Caco-2 (cell line): ENCODE measurements around the gene OR2C3. TPM values are rescaled to one million over a fixed set of nuclear protein-coding genes. Genes with fewer than 3 reads are reported as not detected.

Experiments
- BruUV-seq: library from RNA; stranded (reverse); fragments of 400-500 nt; replicated peaks from 2 replicates; lab custom pipeline; 2021; lab: Mats Ljungman, UMichigan
- CTCF ChIA-PET: fragments of 300-600 bp; sonication (Branson Sonifier 250); formaldehyde crosslinking; loops from one replicate; lab custom pipeline; 2022; ENCODE audit warnings: antibody characterized with exemption; lab: Charles Lee
- POLR2A ChIA-PET: fragments of 300-600 bp; sonication (Branson Sonifier 250); formaldehyde crosslinking; loops from one replicate; lab custom pipeline; 2022; ENCODE audit warnings: antibody characterized with exemption; lab: Charles Lee
- DNase-seq, 2 experiments: peaks; one replicate each; pipeline versions ENCODE4 v3.0.0 to v3.0.0-alpha.2; 2020 to 2022
- H3K27me3 ChIP-seq: replicated peaks from 2 replicates; pipeline ENCODE4 v1.6.0; 2011; ENCODE audit warnings: low read length; ENCODE audit not compliant: control insufficient read depth, insufficient read depth
- H3K36me3 ChIP-seq: 2 replicates; pipeline ENCODE4 v1.5.1; 2011; ENCODE audit warnings: low read length; ENCODE audit not compliant: control insufficient read depth, insufficient read depth
- H3K4me1 ChIP-seq: fragments of 250-450 bp; sonication (Bioruptor Pico); 2 replicates; pipeline ENCODE4 v1.5.1; 2020; ENCODE audit warnings: mild to moderate bottlenecking
- H3K4me3 ChIP-seq: 2 replicates; pipeline ENCODE4 v1.5.1; 2011; ENCODE audit warnings: low read depth, mild to moderate bottlenecking, control low read depth, low read length
- H3K9me3 ChIP-seq: fragments of 250-450 bp; sonication (Bioruptor Pico); 2 replicates; pipeline ENCODE4 v1.5.1; 2020; ENCODE audit warnings: mild to moderate bottlenecking, moderate library complexity
- H3K27ac Mint-ChIP-seq: one replicate; pipeline ENCODE4 v1.8.0; 2022; ENCODE audit warnings: mixed read lengths; ENCODE audit not compliant: unreplicated experiment
- H3K27me3 Mint-ChIP-seq: one replicate; pipeline ENCODE4 v1.8.0; 2022; ENCODE audit warnings: mixed read lengths; ENCODE audit not compliant: insufficient read depth, unreplicated experiment
- H3K36me3 Mint-ChIP-seq: one replicate; pipeline ENCODE4 v1.8.0; 2022; ENCODE audit warnings: mild to moderate bottlenecking, mixed read lengths; ENCODE audit not compliant: insufficient read depth, unreplicated experiment
- H3K4me1 Mint-ChIP-seq: one replicate; pipeline ENCODE4 v1.8.0; 2022; ENCODE audit warnings: low read depth, mixed read lengths; ENCODE audit not compliant: unreplicated experiment
- H3K4me3 Mint-ChIP-seq: one replicate; pipeline ENCODE4 v1.8.0; 2022; ENCODE audit warnings: mild to moderate bottlenecking, moderate library complexity, mixed read lengths; ENCODE audit not compliant: unreplicated experiment
- H3K9me3 Mint-ChIP-seq: one replicate; pipeline ENCODE4 v1.8.0; 2022; ENCODE audit warnings: mixed read lengths; ENCODE audit not compliant: unreplicated experiment
- intact Hi-C: fragments of 100-400 bp; cut with micrococcal nuclease; formaldehyde crosslinking; loops from one replicate; pipeline ENCODE4 v1.10.0; 2022; ENCODE audit not compliant: unreplicated experiment
- total RNA-seq: library from RNA; stranded (reverse); gene quantifications from 2 replicates; pipeline ENCODE4 v1.2.3, GENCODE V29; 2022
- TF ChIP-seq, protein P1 (sequence below), 2 experiments: fragments of 200-600 bp in 1 of 2; IDR thresholded peaks; 1 replicate in 1 of 2; 2 replicates in 1 of 2; pipeline versions ENCODE4 v1.5.1 to v1.8.0; 2011 to 2022; ENCODE audit warnings: antibody characterized with exemption in 1 of 2, control low read depth in 1 of 2, inconsistent platforms in 1 of 2, low read depth in 1 of 2, low read length in 1 of 2, mild to moderate bottlenecking in 1 of 2, moderate library complexity in 1 of 2; ENCODE audit not compliant: insufficient read depth in 1 of 2, severe bottlenecking in 1 of 2, unreplicated experiment in 1 of 2

Gene OR2C3
- total RNA-seq, 1 experiment from 2014 or later: not detected

DNA sequence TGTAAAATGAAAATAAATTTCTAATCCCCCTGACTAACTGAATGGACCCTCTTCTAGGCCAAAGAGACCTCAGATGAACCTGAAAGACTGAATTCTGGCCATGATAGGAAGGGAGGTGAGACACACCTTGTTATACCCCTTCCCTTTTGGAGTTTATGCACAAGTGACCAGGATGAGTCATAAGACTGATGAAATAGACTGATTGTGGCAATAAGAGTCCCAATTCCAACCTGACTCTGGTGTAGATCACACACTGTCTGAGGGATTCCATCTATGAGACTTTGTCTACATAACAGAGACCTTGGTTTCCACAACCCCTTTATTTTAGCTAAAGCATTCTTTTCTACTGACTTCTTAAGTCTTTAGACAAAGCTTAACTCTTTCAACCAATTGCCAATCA is 38.4 kb upstream of the OR2C3 start:
- ChIA-PET CTCF (interaction anchor here (0.5 kb wide), 1 partner anchor 184 kb away, joined by 4 read pairs; no protein-coding TSS in a partner anchor), POLR2A (no interaction called here)
- Histone ChIP-seq H3K9me3 (no peaks in the 10 kb centered on the region), H3K36me3 (no peaks in the 10 kb centered on the region), H3K4me1 (no peaks in the 10 kb centered on the region), H3K27me3 (no peaks in the 10 kb centered on the region), H3K4me3 (no peak overlapping the region)
- H3K36me3 Mint-ChIP-seq: no peaks in the 10 kb centered on the region
- H3K4me3 Mint-ChIP-seq: no peak overlapping the region
- DNase-seq: no peak
- no peak overlapping the region for H3K27ac Mint-ChIP-seq
- no TSS peak for BruUV-seq
- intact Hi-C loops: no loop called here
- peaks cover 2% of the 10 kb centered on the region for H3K27me3 Mint-ChIP-seq
- TF ChIP-seq, protein P1, sequence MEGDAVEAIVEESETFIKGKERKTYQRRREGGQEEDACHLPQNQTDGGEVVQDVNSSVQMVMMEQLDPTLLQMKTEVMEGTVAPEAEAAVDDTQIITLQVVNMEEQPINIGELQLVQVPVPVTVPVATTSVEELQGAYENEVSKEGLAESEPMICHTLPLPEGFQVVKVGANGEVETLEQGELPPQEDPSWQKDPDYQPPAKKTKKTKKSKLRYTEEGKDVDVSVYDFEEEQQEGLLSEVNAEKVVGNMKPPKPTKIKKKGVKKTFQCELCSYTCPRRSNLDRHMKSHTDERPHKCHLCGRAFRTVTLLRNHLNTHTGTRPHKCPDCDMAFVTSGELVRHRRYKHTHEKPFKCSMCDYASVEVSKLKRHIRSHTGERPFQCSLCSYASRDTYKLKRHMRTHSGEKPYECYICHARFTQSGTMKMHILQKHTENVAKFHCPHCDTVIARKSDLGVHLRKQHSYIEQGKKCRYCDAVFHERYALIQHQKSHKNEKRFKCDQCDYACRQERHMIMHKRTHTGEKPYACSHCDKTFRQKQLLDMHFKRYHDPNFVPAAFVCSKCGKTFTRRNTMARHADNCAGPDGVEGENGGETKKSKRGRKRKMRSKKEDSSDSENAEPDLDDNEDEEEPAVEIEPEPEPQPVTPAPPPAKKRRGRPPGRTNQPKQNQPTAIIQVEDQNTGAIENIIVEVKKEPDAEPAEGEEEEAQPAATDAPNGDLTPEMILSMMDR (IDR thresholded peaks at IDR 0.05; ENCODE audit: insufficient read depth in 1 of 2, low read depth in 1 of 2, low read length in 1 of 2, severe bottlenecking in 1 of 2, unreplicated experiment in 1 of 2): no peak
- H3K9me3 Mint-ChIP-seq: peaks cover 14% of the 10 kb centered on the region
- H3K4me1 Mint-ChIP-seq: no peaks in the 10 kb centered on the region

GRCh38 chr1:247574236-247574635 is 38.0 kb upstream of the OR2C3 start:
- Histone ChIP-seq H3K4me1 (no peaks in the 10 kb centered on the region), H3K9me3 (no peaks in the 10 kb centered on the region), H3K27me3 (no peaks in the 10 kb centered on the region), H3K36me3 (no peaks in the 10 kb centered on the region), H3K4me3 (no peak overlapping the region)
- peaks cover 2% of the 10 kb centered on the region for H3K27me3 Mint-ChIP-seq
- H3K36me3 Mint-ChIP-seq: no peaks in the 10 kb centered on the region
- no TSS peak for BruUV-seq
- no peak overlapping the region for H3K27ac Mint-ChIP-seq
- ChIA-PET CTCF (interaction anchor here (0.5 kb wide), 1 partner anchor 184 kb away, joined by 4 read pairs; no protein-coding TSS in a partner anchor), POLR2A (no interaction called here)
- intact Hi-C loops: no loop called here
- H3K4me1 Mint-ChIP-seq: no peaks in the 10 kb centered on the region
- peaks cover 19% of the 10 kb centered on the region for H3K9me3 Mint-ChIP-seq
- no peak overlapping the region for H3K4me3 Mint-ChIP-seq
- no peak for DNase-seq
- TF ChIP-seq, protein P1 (IDR thresholded peaks at IDR 0.05; ENCODE audit: insufficient read depth in 1 of 2, low read depth in 1 of 2, low read length in 1 of 2, severe bottlenecking in 1 of 2, unreplicated experiment in 1 of 2): no peak

- Histone ChIP-seq H3K27me3 (no peaks in the 10 kb centered on the region), H3K4me1 (no peaks in the 10 kb centered on the region), H3K36me3 (no peaks in the 10 kb centered on the region), H3K4me3 (no peak overlapping the region), H3K9me3 (no peaks in the 10 kb centered on the region; the same call in 1 of the 2 replicates)
- Mint-ChIP-seq H3K27me3 (peaks cover 5% of the 10 kb centered on the region), H3K4me1 (no peaks in the 10 kb centered on the region), H3K4me3 (no peak overlapping the region), H3K9me3 (no peaks in the 10 kb centered on the region), H3K27ac (no peak overlapping the region), H3K36me3 (no peaks in the 10 kb centered on the region)
- CTCF ChIA-PET: no interaction called here
- BruUV-seq: no TSS peak
- POLR2A ChIA-PET: no interaction called here
- intact Hi-C loops: no loop called here
- TF ChIP-seq, protein P1 (IDR thresholded peaks at IDR 0.05; ENCODE audit: insufficient read depth in 1 of 2, low read depth in 1 of 2, low read length in 1 of 2, severe bottlenecking in 1 of 2, unreplicated experiment in 1 of 2): no peak
- DNase-seq: no peak
Measured at GRCh38 chr1:247562198-247562597, 26.0 kb upstream of the OR2C3 start.
